ENCODE data around the gene NCK2.
A peak's percentile ranks its signal among the peaks of the same experiment; 100 is the strongest.

NCK2 gene

GRCh38 chr2:105771836-105772235 is 27.1 kb downstream of the NCK2 start:
- TF ChIP-seq CTCF (conservative IDR thresholded peaks at IDR 0.05; ENCODE audit: low read depth), result no peak
- DNase-seq (ENCODE audit: low spot score), result no peak
- ChIA-PET CTCF (interaction anchor here (0.7 kb wide), 1 partner anchor 746 kb away, joined by 3 read pairs; no protein-coding TSS in a partner anchor), POLR2A (ENCODE audit: low non-redundant PET) (no interaction called here)
- H3K27ac ChIP-seq, result peak overlapping the region; percentile 30; the same call in 1 of the 2 replicates

DNA sequence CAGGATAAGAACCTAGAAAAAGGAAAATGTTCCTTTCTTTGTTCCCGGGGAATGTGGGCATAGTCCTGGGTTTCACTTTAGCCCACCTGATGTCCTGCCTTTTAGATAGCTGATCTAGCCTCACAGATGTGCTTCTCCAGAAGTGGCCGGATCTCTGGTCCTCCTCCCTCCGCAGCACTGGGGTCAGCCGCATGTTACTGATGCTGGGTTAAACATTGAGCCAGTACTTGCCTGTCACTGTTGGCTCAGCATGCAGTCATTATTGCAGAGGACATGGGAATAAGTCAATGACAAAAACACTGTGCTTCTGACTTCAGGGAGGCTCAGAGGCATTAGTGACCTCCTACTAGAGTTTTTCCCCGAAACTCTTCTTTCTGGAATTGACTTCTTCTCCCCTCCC is 27.6 kb downstream of the NCK2 start:
- no peak for TF ChIP-seq CTCF (conservative IDR thresholded peaks at IDR 0.05; ENCODE audit: low read depth)
- DNase-seq (ENCODE audit: low spot score), result no peak
- 0 out of 2 replicates have a peak overlapping the region, but pooled peaks have one; percentile 30 for H3K27ac ChIP-seq
- POLR2A ChIA-PET (ENCODE audit: low non-redundant PET), result no interaction called here
- CTCF ChIA-PET, result interaction anchor here (0.6 kb wide), 1 partner anchor 421 kb away, joined by 4 read pairs; no protein-coding TSS in a partner anchor

DNA sequence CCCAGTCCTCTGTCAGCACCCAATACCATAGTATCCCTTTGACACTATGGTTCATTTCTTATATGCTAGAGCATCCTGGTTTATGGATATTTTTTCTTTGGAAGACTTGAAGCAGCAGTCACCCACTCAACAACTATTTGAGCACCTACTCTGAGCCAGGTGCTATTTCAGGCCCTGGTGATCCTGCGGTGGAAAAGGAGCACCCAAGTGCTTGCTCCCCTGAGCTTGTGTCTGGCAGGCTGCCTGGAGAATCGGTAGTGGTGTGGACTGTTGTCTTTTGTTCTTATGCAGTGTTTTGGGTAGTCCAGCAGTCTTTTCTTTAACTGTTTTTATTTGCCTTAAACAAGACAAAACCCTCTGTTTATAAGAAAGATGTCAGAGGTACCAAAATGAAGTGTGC is 28.9 kb downstream of the NCK2 start:
- DNase-seq (ENCODE audit: low spot score), result no peak
- peak overlapping the region; percentile 47; the same call in 1 of the 2 replicates for H3K27ac ChIP-seq
- ChIA-PET POLR2A (ENCODE audit: low non-redundant PET) (no interaction called here), CTCF (interaction anchor here (0.6 kb wide), 2 partner anchors 120 to 195 kb away, joined by 4 read pairs; no protein-coding TSS in a partner anchor)
- no peak for TF ChIP-seq CTCF (conservative IDR thresholded peaks at IDR 0.05; ENCODE audit: low read depth)

DNA sequence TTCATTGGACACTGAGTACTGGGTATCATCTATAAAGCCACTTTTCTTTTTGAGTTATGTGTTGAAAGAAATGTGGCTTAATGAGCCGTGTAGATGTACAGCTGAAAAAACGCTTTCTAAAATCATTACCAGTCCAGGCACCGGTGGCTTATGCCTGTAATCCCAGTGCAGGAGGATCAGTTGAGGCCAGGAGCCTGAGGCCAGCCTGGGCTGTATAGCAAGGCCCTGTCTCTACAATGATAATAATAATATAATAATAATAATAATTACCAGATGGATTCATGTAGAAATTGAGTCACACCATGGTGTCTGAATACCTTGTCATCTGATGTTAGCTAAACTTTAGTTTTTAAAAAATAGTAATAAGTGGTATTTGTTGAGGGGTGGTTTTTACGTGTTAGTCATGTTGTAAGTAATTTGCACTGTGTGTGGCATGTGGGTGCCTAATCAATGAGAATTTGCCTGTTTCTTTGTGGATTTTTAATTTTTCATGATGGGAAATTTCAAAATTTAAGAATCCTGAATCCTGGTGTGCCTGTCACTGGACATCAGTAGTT is 30.1 kb downstream of the NCK2 start:
- TF ChIP-seq CTCF (conservative IDR thresholded peaks at IDR 0.05; ENCODE audit: low read depth), result no peak
- DNase-seq (ENCODE audit: low spot score), result no peak
- ChIA-PET CTCF (no interaction called here), POLR2A (ENCODE audit: low non-redundant PET) (no interaction called here)
- H3K27ac ChIP-seq, result 0 out of 2 replicates have a peak overlapping the region, but pooled peaks have one; percentile 47

DNA sequence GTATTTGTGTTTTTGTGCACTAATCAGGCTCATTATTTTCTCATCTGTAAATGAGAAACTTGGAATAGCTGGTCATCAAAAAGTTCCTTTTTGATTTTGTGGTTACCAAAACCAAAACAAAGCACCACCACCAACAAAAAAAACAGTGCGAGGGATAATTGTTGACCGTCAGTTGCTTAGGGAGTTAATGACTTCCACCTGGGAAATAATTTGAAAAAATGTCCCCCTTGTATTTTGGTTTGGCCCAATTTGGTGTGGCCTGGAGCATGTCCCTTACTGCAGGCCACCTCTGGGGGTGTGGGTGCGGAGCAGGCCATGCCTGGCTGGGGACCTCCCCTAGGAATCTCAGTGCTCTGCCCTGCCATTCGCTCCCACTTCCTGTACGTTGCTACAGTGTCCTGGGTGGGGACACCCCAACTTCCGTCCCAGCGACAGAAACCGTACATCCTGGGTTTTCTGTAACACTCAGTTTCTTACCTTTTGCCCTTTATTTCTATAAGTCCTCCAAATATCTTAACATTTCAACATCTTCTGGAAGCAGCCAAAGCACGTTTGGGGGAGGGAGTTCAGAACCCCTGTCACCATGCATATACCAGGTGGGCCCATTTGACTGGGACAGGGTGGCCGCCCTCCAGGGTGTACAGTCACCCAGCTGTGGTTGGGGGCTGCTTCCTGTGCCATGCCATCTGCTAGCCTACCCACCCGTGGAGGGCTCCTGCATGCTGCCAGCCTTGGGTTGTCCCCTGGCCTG is 31.3 kb downstream of the NCK2 start:
- TF ChIP-seq CTCF (conservative IDR thresholded peaks at IDR 0.05; ENCODE audit: low read depth), result no peak
- POLR2A ChIA-PET (ENCODE audit: low non-redundant PET), result no interaction called here
- DNase-seq (ENCODE audit: low spot score), result no peak
- CTCF ChIA-PET, result no interaction called here
- peak overlapping the region; percentile 23; the same call in 1 of the 2 replicates for H3K27ac ChIP-seq

- ChIA-PET POLR2A (ENCODE audit: low non-redundant PET) (no interaction called here), CTCF (no interaction called here)
- no peak for TF ChIP-seq CTCF (conservative IDR thresholded peaks at IDR 0.05; ENCODE audit: low read depth)
- no peak for DNase-seq (ENCODE audit: low spot score)
- H3K27ac ChIP-seq, result peak overlapping the region; percentile 23; the same call in 1 of the 2 replicates
These were observed 31.8 kb downstream of the NCK2 start for GRCh38 chr2:105776560-105776928.
